Subcutaneous adipose tissue (tissue), 4 donors: ENCODE results near the gene ATP13A4. TPM values are rescaled to one million over a fixed set of nuclear protein-coding genes. Genes with fewer than 3 reads are reported as not detected.

ENCODE experiments used
- CTCF ChIP-seq: fragments of 450-650 bp; IDR thresholded peaks from one replicate; pipeline ENCODE4 v1.5.1; 2016; ENCODE audit warnings: low read depth, mild to moderate bottlenecking, control low read depth, antibody characterized with exemption, moderate library complexity
- total RNA-seq, 4 donors: library from RNA; depleted of rRNA; stranded (reverse); fragments of >200 nt; gene quantifications; one replicate each; pipeline ENCODE4 v1.1.0, GENCODE V29; 2016

The ATP13A4 gene
- total RNA-seq, 4 donors from 2014 or later, result 0.66 to 1.2 TPM; not detected in 2

- no peak for TF ChIP-seq CTCF
Measured at GRCh38 chr3:193439423-193439822, 115.3 kb downstream of the ATP13A4 start.

GRCh38 chr3:193418576-193419373 lies 135.9 kb downstream of the ATP13A4 start:
- TF ChIP-seq CTCF, result no peak

- no peak for TF ChIP-seq CTCF
Measured at GRCh38 chr3:193416629-193417028, 138.1 kb downstream of the ATP13A4 start.

- no peak for TF ChIP-seq CTCF
Measured at GRCh38 chr3:193407688-193408087, 147.0 kb downstream of the ATP13A4 start.

- no peak for TF ChIP-seq CTCF
Measured at GRCh38 chr3:193407112-193407511, 147.6 kb downstream of the ATP13A4 start.

- TF ChIP-seq CTCF, result no peak
Measured at GRCh38 chr3:193403307-193403706, 151.4 kb downstream of the ATP13A4 start.

GRCh38 chr3:193400304-193400703 lies 154.4 kb downstream of the ATP13A4 start:
- TF ChIP-seq CTCF, result no peak
